OCI-LY1 (cell line): ENCODE data around the gene RSPRY1.

Experiments
- H2AFZ ChIP-seq: fragments of 200-600 bp; sonication (generic), shearing (Covaris generic); 2 replicates; pipeline ENCODE4 v1.6.0; 2014; ENCODE audit warnings: antibody characterized with exemption, mild to moderate bottlenecking, low read length
- H3F3A ChIP-seq: fragments of 200-600 bp; sonication (generic), shearing (Covaris generic); 2 replicates; pipeline ENCODE4 v1.6.0; 2014; ENCODE audit warnings: mild to moderate bottlenecking, antibody characterized with exemption, low read length, moderate library complexity; ENCODE audit not compliant: insufficient read depth
- H3K27ac ChIP-seq: fragments of 200-600 bp; sonication (generic); 2 replicates; pipeline ENCODE4 v1.5.1; 2014; ENCODE audit warnings: low read length, mixed run types, mild to moderate bottlenecking, low read depth; ENCODE audit not compliant: poor library complexity, severe bottlenecking
- H3K27me3 ChIP-seq: fragments of 200-600 bp; sonication (generic); 2 replicates; pipeline ENCODE4 v1.6.0; 2014; ENCODE audit warnings: antibody characterized with exemption, mild to moderate bottlenecking, low read length, moderate library complexity; ENCODE audit not compliant: insufficient read depth
- H3K36me3 ChIP-seq: fragments of 200-600 bp; sonication (generic); 2 replicates; pipeline ENCODE4 v1.6.1; 2014; ENCODE audit warnings: mild to moderate bottlenecking, antibody characterized with exemption, low read length, moderate library complexity, mixed read lengths; ENCODE audit not compliant: insufficient read depth
- H3K4me1 ChIP-seq: fragments of 200-600 bp; sonication (generic); 2 replicates; pipeline ENCODE4 v1.5.1; 2014; ENCODE audit warnings: mild to moderate bottlenecking, low read length, moderate library complexity; ENCODE audit not compliant: insufficient read depth, severe bottlenecking
- H3K4me2 ChIP-seq: fragments of 200-600 bp; sonication (generic), shearing (Covaris generic); 2 replicates; pipeline ENCODE4 v1.6.1; 2014; ENCODE audit warnings: low read length
- H3K4me3 ChIP-seq: fragments of 200-600 bp; sonication (generic); 2 replicates; pipeline ENCODE4 v1.5.1; 2014; ENCODE audit warnings: low read length, low read depth, mild to moderate bottlenecking, mixed read lengths; ENCODE audit not compliant: poor library complexity, severe bottlenecking
- H3K79me2 ChIP-seq: fragments of 200-600 bp; shearing (Covaris generic); 2 replicates; pipeline ENCODE4 v1.6.1; 2016; ENCODE audit warnings: mixed run types, low read length, mixed read lengths; ENCODE audit not compliant: insufficient read depth
- H3K9ac ChIP-seq: fragments of 200-600 bp; sonication (generic), shearing (Covaris generic); 2 replicates; pipeline ENCODE4 v1.6.1; 2014; ENCODE audit warnings: mild to moderate bottlenecking, low read length, mixed read lengths
- H3K9me2 ChIP-seq: fragments of 200-600 bp; sonication (generic), shearing (Covaris generic); 2 replicates; pipeline ENCODE4 v1.6.1; 2014; ENCODE audit warnings: low read depth, mild to moderate bottlenecking, low read length, mixed read lengths
- H3K9me3 ChIP-seq: fragments of 200-600 bp; shearing (Covaris generic); 2 replicates; pipeline ENCODE4 v1.6.1; 2014; ENCODE audit warnings: low read length, mixed read lengths
- H4K20me1 ChIP-seq: fragments of 200-600 bp; sonication (generic), shearing (Covaris generic); 2 replicates; pipeline ENCODE4 v1.6.0; 2016; ENCODE audit warnings: mild to moderate bottlenecking, low read length; ENCODE audit not compliant: insufficient read depth
- CTCF ChIP-seq: fragments of 200-600 bp; sonication (generic), shearing (Covaris generic); IDR thresholded peaks from 2 replicates; pipeline ENCODE4 v1.5.1; 2017; ENCODE audit warnings: mild to moderate bottlenecking, antibody characterized with exemption, low read length, moderate library complexity, mixed read lengths
- EZH2 ChIP-seq: fragments of 200-600 bp; sonication (generic), shearing (Covaris generic); IDR thresholded peaks from 2 replicates; pipeline ENCODE4 v1.8.0; 2017; ENCODE audit warnings: borderline replicate concordance, mixed run types, mild to moderate bottlenecking, antibody characterized with exemption, low read length, moderate library complexity, mixed read lengths

RSPRY1 gene

GRCh38 chr16:57285379-57285778, 99.2 kb downstream of the RSPRY1 start:
- Histone ChIP-seq H3K27ac (no peak overlapping the region), H2AFZ (no peak overlapping the region), H3K4me2 (no peak overlapping the region), H3K4me3 (no peak overlapping the region), H3F3A (no peaks in the 10 kb centered on the region), H3K36me3 (no peaks in the 10 kb centered on the region), H4K20me1 (no peaks in the 10 kb centered on the region), H3K4me1 (peaks cover 8% of the 10 kb centered on the region), H3K9me2 (no peaks in the 10 kb centered on the region), H3K27me3 (no peaks in the 10 kb centered on the region), H3K79me2 (no peaks in the 10 kb centered on the region), H3K9ac (no peak overlapping the region), H3K9me3 (no peaks in the 10 kb centered on the region)
- TF ChIP-seq EZH2 (no peak), CTCF (no peak)

- Histone ChIP-seq H3K79me2 (no peaks in the 10 kb centered on the region), H3K27ac (no peak overlapping the region), H3K9me3 (no peaks in the 10 kb centered on the region), H3F3A (no peaks in the 10 kb centered on the region), H3K4me3 (no peak overlapping the region), H3K36me3 (no peaks in the 10 kb centered on the region), H3K4me2 (no peak overlapping the region), H3K9ac (no peak overlapping the region), H4K20me1 (no peaks in the 10 kb centered on the region), H3K4me1 (peaks cover 3% of the 10 kb centered on the region), H2AFZ (no peak overlapping the region), H3K27me3 (no peaks in the 10 kb centered on the region), H3K9me2 (no peaks in the 10 kb centered on the region)
- no peak for TF ChIP-seq CTCF
Measured at GRCh38 chr16:57289391-57290257, 103.5 kb downstream of the RSPRY1 start.
